NB4 (cell line): ENCODE measurements around the gene NPAS2.

Experiments
- DNase-seq: peaks from one replicate; pipeline ENCODE4 v3.0.0; 2010; ENCODE audit warnings: low read depth
- H3K4me3 ChIP-seq: one replicate; pipeline ENCODE4 v1.5.1; 2011; ENCODE audit warnings: mild to moderate bottlenecking, low read depth, low read length, moderate library complexity
- CTCF ChIP-seq: IDR thresholded peaks from one replicate; pipeline ENCODE4 v1.5.1; 2012; ENCODE audit warnings: low read depth, low read length
- MAX ChIP-seq: IDR thresholded peaks from 2 replicates; pipeline ENCODE4 v1.6.1; 2011; ENCODE audit warnings: low read depth, low read length
- MYC ChIP-seq: IDR thresholded peaks from 2 replicates; pipeline ENCODE4 v1.6.1; 2011; ENCODE audit warnings: low read depth, low read length
- POLR2A ChIP-seq: IDR thresholded peaks from 2 replicates; pipeline ENCODE4 v1.6.1; 2011; ENCODE audit warnings: mild to moderate bottlenecking; ENCODE audit not compliant: insufficient read length; ENCODE audit errors: extremely low read depth

The NPAS2 gene

GRCh38 chr2:100929147-100929546 lies 109.2 kb downstream of the NPAS2 start:
- no peak for DNase-seq
- no peak for TF ChIP-seq MYC
- no peak overlapping the region for H3K4me3 ChIP-seq

- no peak for DNase-seq
- TF ChIP-seq MYC (no peak), MAX (no peak), POLR2A (no peak), CTCF (no peak)
- no peak overlapping the region for H3K4me3 ChIP-seq
These were observed 114.8 kb downstream of the NPAS2 start for GRCh38 chr2:100934504-100935371.

GRCh38 chr2:100935372-100935752 lies 115.4 kb downstream of the NPAS2 start:
- no peak overlapping the region for H3K4me3 ChIP-seq
- TF ChIP-seq POLR2A: no peak
- no peak for TF ChIP-seq MYC
- no peak for TF ChIP-seq MAX
- TF ChIP-seq CTCF: no peak
- no peak for DNase-seq

- H3K4me3 ChIP-seq: no peak overlapping the region
- TF ChIP-seq POLR2A: no peak
- no peak for TF ChIP-seq MYC
- TF ChIP-seq MAX: no peak
- TF ChIP-seq CTCF: no peak
- no peak for DNase-seq
These were observed 116.3 kb downstream of the NPAS2 start for GRCh38 chr2:100936070-100936741.

GRCh38 chr2:100936972-100937542 lies 117.1 kb downstream of the NPAS2 start:
- DNase-seq: no peak
- no peak overlapping the region for H3K4me3 ChIP-seq
- no peak for TF ChIP-seq MYC
- TF ChIP-seq POLR2A: no peak
- TF ChIP-seq CTCF: no peak
- TF ChIP-seq MAX: no peak

GRCh38 chr2:100938031-100939026 lies 118.4 kb downstream of the NPAS2 start:
- TF ChIP-seq MAX: no peak
- no peak for TF ChIP-seq MYC
- no peak for TF ChIP-seq POLR2A
- TF ChIP-seq CTCF: no peak
- no peak for DNase-seq
- no peak overlapping the region for H3K4me3 ChIP-seq
